GM18517 (cell line): ENCODE measurements around the gene CFAP53.

ENCODE experiments used
- ATAC-seq: cut with Tn5 transposase; IDR thresholded peaks from one replicate; pipeline ENCODE4 v1.9.1; 2021; ENCODE audit warnings: mild to moderate bottlenecking, moderate library complexity; ENCODE audit not compliant: unreplicated experiment

Gene CFAP53

GRCh38 chr18:50196261-50196660 is 70.0 kb downstream of the CFAP53 start:
- ATAC-seq, result no peak

DNA sequence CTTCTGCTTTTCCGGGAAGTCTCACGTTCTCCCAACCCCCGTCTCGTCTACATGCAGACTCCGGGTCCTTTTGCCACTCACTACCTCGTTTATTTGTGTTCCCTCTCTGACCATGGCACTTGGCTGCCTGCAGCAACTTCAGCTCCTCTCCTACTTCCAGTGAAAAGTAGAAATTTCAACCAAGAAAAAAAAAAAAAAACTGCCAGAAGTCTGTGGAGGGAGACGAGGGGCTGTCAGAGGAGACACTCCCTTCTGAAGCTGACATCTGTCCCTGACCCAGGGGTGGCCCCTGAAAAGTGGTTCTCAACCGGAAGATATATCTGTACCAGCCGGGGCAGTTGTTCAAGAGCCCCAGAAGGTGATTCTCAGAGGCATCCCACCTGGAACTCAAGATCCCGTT is 70.6 kb downstream of the CFAP53 start:
- no peak for ATAC-seq

DNA sequence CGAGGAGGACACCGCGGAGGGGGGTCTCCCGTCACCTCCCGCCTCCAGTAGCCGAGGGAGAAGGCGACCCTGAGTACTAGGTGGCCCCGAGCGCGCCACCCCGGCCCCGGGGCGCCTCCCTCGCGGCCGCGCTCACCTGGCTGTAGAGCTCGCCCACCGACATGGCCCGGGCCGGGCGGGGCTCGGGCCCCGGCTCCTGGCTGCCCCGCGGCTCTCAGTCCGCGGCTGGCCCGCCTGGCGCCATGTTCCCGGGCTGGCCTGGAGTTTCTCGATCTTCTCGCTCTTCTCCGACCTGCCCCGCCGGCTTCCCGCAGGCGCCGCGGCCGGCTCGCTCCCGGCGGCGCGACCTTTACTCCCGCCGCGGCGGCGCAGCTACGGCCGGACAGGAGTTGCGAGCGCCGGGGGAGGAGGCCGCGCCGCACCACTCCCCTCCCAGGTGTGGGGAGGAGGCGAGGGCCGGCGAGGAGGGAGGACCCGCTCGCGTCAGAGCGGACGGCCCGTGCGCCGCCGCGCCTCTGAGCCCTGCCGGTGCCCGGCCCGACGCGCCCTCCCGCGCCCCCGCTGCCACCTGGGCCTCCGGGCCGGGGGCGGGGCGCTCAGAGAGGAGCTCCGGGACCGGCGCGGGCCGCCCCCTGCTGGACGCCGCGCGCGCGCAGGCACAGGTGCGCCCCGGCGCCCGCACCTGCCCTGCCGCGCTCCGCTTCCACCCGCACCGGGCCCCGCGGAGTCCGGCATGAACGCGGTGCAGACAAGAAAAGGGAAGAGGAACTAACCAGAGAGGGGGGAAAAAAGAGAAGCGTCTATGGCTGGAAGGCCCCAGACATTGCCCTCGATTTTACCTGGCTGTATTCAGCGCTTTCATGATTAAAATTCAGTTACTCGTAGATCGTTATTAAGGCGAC is 71.4 kb downstream of the CFAP53 start, which contains the start of gene MYO5B:
TSS of gene MYO5B (minus strand) at position 517 of the 902 bp plus-strand sequence. CDS start at position 163, 354 bp downstream.
- ATAC-seq, result peak; percentile 69

DNA sequence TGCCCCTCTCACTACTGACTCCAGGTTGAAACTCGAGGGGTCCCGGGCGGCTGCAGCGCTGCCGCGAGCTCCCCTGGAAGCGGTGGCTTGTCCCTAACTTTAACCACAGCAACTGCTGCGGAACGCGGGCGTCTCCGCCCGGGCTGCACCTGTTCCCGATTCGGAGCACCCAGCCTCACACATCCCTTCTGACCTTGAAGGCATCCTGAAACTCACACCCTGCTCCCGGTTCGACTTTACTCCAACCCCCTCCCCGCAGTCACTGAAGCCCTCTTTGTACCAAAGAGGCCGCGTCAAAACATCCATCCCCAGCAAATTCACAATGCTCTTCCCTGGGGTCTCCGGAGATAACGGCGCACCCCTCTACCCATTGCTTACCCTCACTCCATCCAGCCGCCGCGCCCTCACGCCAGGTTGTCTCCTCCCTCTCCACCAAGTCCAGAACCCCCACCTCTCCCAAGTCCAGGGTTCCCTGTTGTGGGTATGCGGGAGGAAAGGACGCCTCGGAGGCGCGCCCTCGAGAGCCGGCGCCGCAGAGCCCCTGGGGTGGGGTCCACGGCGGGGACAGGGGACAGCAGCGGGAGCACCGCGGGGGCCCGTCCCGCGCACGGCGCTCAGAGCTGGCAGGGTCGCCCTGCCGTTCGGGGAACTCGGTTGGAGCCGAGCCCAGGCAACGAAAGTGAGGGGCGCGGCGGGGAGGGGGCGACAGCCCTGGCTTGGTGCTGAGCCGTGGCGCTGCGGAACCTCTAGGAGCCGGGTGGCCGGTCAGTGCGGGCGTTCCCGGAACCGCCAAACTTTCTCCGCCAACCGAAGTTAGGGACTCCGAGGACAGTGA is 72.3 kb downstream of the CFAP53 start:
- no peak for ATAC-seq

- no peak for ATAC-seq
These were observed 73.1 kb downstream of the CFAP53 start for GRCh38 chr18:50192995-50193795.

- ATAC-seq, result no peak
These were observed 75.4 kb downstream of the CFAP53 start for GRCh38 chr18:50190926-50191325.

GRCh38 chr18:50190236-50190635 is 76.1 kb downstream of the CFAP53 start:
- ATAC-seq, result no peak

GRCh38 chr18:50189160-50189559 is 77.1 kb downstream of the CFAP53 start:
- ATAC-seq, result peak; percentile 83

DNA sequence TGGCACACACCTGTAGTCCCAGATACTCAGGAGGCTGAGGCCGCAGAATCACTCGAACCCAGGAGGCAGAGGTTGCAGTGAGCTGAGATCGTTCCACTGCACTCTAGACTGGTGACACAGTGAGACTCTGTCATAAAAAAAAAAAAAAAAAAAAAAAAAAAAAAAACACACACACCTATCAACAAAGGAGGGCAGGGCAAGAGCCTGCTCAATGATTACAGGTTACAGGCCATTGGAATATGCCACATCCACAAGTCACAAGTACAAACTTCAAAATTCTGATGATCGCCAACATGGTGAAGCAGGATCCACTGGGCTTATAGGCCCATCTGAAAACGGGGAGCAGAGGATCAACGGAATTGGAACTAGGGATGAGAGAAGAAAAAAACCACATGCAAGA is 77.6 kb downstream of the CFAP53 start:
- ATAC-seq, result no peak

DNA sequence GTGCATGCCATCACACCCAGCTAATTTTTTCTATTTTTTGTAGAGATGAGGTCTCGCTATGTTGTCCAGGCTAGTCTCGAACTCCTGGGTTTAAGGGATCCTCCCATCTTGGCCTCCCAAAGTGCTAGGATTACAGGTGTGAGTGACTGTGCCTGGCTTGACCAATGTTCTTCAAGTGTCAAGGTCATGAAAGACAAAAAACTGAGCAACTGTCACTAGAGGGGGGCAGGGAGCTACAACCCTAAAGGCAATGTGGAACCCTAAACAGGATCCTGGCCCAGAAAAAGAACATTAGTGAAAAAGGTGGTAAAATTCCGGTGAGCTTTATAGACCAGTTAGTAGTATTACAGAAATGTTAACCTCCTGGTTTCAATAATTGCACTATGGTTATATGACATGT is 78.6 kb downstream of the CFAP53 start:
- no peak for ATAC-seq

DNA sequence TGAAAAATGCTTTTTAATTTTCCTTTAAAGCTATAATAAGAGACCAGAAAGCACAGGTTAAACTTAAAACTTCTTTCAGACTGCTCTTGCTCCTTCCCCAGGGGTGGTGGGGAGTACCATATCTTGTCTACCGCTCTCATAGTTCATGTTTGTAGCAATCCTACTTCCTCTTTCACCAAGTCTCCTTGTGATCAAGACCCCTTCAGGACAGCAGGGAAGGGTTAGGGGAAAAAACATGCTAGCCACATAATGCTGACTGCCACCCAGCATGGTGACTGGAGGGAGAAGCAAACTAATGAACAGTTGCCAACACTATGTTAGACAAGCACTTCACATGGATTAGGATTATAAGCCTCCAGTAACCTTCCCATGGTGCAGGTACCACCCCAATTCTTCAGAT is 79.9 kb downstream of the CFAP53 start:
- ATAC-seq, result no peak

GRCh38 chr18:50183556-50183955 is 82.7 kb downstream of the CFAP53 start:
- ATAC-seq, result no peak

DNA sequence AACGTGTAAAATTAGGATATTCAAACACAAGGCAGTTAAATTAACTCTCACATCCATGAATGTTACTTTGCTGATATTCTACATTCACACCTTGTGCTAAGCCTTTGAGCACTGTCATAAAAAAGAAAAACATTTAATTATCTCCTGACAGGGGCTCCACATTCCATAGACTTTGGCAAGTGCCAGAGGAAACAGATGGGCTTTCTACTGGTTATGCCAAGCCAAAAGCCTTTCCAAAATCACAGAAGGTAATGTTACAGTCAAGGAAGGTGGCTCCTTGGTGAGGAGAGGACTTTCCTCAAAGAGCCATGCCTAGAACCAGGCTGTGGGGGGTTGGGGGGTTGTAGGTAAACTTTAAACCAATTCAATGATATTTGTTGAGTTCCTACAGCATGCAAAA is 83.8 kb downstream of the CFAP53 start:
- no peak for ATAC-seq

DNA sequence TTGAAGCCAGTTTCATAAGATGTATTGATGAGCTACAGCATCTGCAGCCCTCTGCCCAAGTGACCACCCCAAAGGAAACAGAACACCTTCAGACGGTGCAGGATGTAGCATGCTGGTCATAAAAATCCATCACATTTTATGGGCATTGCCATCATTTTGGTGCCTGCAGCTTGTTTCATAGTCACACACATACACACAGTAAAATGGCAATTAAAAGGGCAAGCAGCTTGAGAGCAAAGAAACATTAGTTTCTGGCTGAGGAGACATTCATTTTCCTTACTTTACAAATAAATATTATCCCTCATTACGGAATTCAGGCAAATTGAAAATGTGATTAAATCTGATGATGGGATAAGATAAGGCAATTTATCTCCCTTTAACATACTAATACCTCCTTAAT is 84.7 kb downstream of the CFAP53 start:
- no peak for ATAC-seq

DNA sequence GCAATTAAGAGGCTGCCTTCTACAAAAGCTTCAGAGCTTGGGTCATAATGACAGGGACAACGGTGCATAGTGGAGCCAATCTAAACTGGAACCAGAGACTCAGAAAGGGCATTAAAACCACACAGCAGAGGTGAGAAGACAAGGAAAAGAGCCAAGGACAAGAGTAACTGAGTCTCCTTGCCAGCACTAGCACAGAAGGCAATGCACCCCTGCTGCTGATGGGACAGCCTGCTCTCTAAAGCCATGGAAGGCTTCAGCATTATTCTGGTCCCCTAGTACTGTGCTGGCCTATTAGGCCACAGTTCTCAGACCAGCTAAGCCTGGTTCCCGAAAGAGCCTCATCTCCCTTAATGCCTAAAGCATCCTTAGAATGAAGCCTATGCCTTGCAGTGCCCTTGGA is 86.8 kb downstream of the CFAP53 start:
- ATAC-seq, result no peak

GRCh38 chr18:50177294-50177992 is 88.9 kb downstream of the CFAP53 start:
- ATAC-seq, result no peak
